Left lung (tissue), 10 donors: Measurements from ENCODE around the gene GMPS. TPM values are rescaled to one million over a fixed set of nuclear protein-coding genes. Genes with fewer than 3 reads are reported as not detected.
A peak's percentile ranks its signal among the peaks of the same experiment; 100 is the strongest.

ENCODE experiments used
- ATAC-seq: fragments of 200-7000 bp; cut with Tn5 transposase; one replicate; pipeline ENCODE4 v1.9.1; 2020; ENCODE audit warnings: moderate library complexity
- DNase-seq, 4 donors: peaks; one replicate each; pipeline ENCODE4 v3.0.0-alpha.2; 2013 to 2020
- H3K27ac ChIP-seq, 2 donors: fragments of 200-600 bp; sonication (generic) in 1 of 2; one replicate each; pipeline versions ENCODE4 v1.5.0 to v1.8.0; 2020 to 2021
- H3K27me3 ChIP-seq, 2 donors: fragments of 200-600 bp; sonication (generic) in 1 of 2; one replicate each; pipeline versions ENCODE4 v1.5.0 to v1.8.0; 2020 to 2021
- H3K36me3 ChIP-seq, 2 donors: fragments of 200-600 bp; sonication (generic) in 1 of 2; one replicate each; pipeline versions ENCODE4 v1.5.0 to v1.8.0; 2020 to 2021
- H3K4me1 ChIP-seq, 2 donors: fragments of 200-600 bp; one replicate each; pipeline ENCODE4 v1.8.0; 2021
- H3K4me3 ChIP-seq, 2 donors: fragments of 200-600 bp; sonication (generic) in 1 of 2; one replicate each; pipeline versions ENCODE4 v1.5.0 to v1.8.0; 2020 to 2021; ENCODE audit warnings: mild to moderate bottlenecking in 1 of 2
- H3K9me3 ChIP-seq, 2 donors: fragments of 200-600 bp; sonication (generic) in 1 of 2; one replicate each; pipeline versions ENCODE4 v1.5.0 to v1.8.0; 2020 to 2021
- CTCF ChIP-seq, 2 donors: fragments of 200-600 bp; sonication (generic) in 1 of 2; IDR thresholded peaks; one replicate each; pipeline versions ENCODE4 v1.5.0 to v1.8.0; 2021; ENCODE audit warnings: antibody characterized with exemption in 2 of 2
- intact Hi-C, 2 donors: fragments of 100-400 bp; cut with DNase I; formaldehyde crosslinking; loops; one replicate each; pipeline versions ENCODE4 v1.11.2 to v1.14.2; 2022
- polyA plus RNA-seq, 6 donors: library from polyadenylated mRNA; unstranded; fragments of 120-200 nt; gene quantifications; one replicate each; pipeline ENCODE4 v1.2.1, GENCODE V29; 2013; ENCODE audit not compliant: insufficient read length in 6 of 6
- total RNA-seq, 2 donors: library from RNA; stranded (reverse); fragmentation: NEBNext Ultra II Directional; extraction: Animal tissue kit (Norgen Biotek cat#: 25700); gene quantifications; one replicate each; pipeline ENCODE4 v1.2.1, GENCODE V29; 2021
- donor health status: DM: no; HTN: yes; CAD: no.
- donor health status: DM: no; HTN: no; CAD: no.

GMPS gene
- total and polyA plus RNA-seq, 8 donors, result 46.0 to 72.3 (median 60.0) TPM

- Histone ChIP-seq H3K9me3 (no peaks in the 10 kb centered on the region), H3K4me1 (no peaks in the 10 kb centered on the region), H3K4me3 (no peak overlapping the region), H3K27me3 (no peaks in the 10 kb centered on the region), H3K36me3 (peaks cover 0 to 68% of the 10 kb centered on the region in 2 donors), H3K27ac (no peak overlapping the region)
- ATAC-seq (no peak), DNase-seq (no peak)
- TF ChIP-seq CTCF (IDR thresholded peaks at IDR 0.05), result no peak
- intact Hi-C loops, result no loop called here
Measured at GRCh38 chr3:155912090-155912489, 41.6 kb downstream of the GMPS start.

- peak; percentile 23 for ATAC-seq
- Histone ChIP-seq H3K4me3 (no peak overlapping the region), H3K36me3 (peaks cover 0 to 74% of the 10 kb centered on the region in 2 donors)
Measured at GRCh38 chr3:155912579-155913190, 42.2 kb downstream of the GMPS start.

GRCh38 chr3:155917781-155918180, 47.3 kb downstream of the GMPS start:
- ATAC-seq, result no peak
- no peak for TF ChIP-seq CTCF (IDR thresholded peaks at IDR 0.05)
- Histone ChIP-seq H3K36me3 (peaks cover 5 to 85% of the 10 kb centered on the region in 2 donors), H3K27ac (no peak overlapping the region), H3K4me1 (no peaks in the 10 kb centered on the region), H3K4me3 (no peak overlapping the region), H3K27me3 (no peaks in the 10 kb centered on the region), H3K9me3 (no peaks in the 10 kb centered on the region)
- intact Hi-C loops, result no loop called here
- DNase-seq, result no peak

More at GRCh38 chr3:155912579-155913190, 42.2 kb downstream of the GMPS start:
- no peak for TF ChIP-seq CTCF (IDR thresholded peaks at IDR 0.05)
- DNase-seq, result no peak
- H3K9me3 ChIP-seq, result no peaks in the 10 kb centered on the region
- no peaks in the 10 kb centered on the region for H3K4me1 ChIP-seq
- intact Hi-C loops, result no loop called here
- no peak overlapping the region for H3K27ac ChIP-seq
- H3K27me3 ChIP-seq, result no peaks in the 10 kb centered on the region

- intact Hi-C loops, result no loop called here
- no peak for TF ChIP-seq CTCF (IDR thresholded peaks at IDR 0.05)
- H3K36me3 ChIP-seq, result peaks cover 7 to 92% of the 10 kb centered on the region in 2 donors
Measured at GRCh38 chr3:155919728-155920127, 49.3 kb downstream of the GMPS start.

GRCh38 chr3:155921486-155921885, 51.0 kb downstream of the GMPS start:
- intact Hi-C loops, result no loop called here
- H3K9me3 ChIP-seq, result no peaks in the 10 kb centered on the region
- no peak overlapping the region for H3K27ac ChIP-seq
- H3K36me3 ChIP-seq, result peaks cover 7 to 92% of the 10 kb centered on the region in 2 donors
- TF ChIP-seq CTCF (IDR thresholded peaks at IDR 0.05), result no peak
- H3K27me3 ChIP-seq, result no peaks in the 10 kb centered on the region
- DNase-seq, result no peak
- no peak for ATAC-seq
- H3K4me3 ChIP-seq, result no peak overlapping the region
- no peaks in the 10 kb centered on the region for H3K4me1 ChIP-seq

More at GRCh38 chr3:155919728-155920127, 49.3 kb downstream of the GMPS start:
- Histone ChIP-seq H3K4me3 (no peak overlapping the region), H3K27ac (no peak overlapping the region), H3K9me3 (no peaks in the 10 kb centered on the region), H3K4me1 (no peaks in the 10 kb centered on the region), H3K27me3 (no peaks in the 10 kb centered on the region)
- no peak for ATAC-seq
- DNase-seq, result no peak
